ENCODE measurements around the gene FLOT2.
"Not testable (repeated sequence)": the region's sequence is repeated elsewhere in the genome, so short reads cannot be mapped to it uniquely, and the experiment has no call there.

The FLOT2 gene

DNA sequence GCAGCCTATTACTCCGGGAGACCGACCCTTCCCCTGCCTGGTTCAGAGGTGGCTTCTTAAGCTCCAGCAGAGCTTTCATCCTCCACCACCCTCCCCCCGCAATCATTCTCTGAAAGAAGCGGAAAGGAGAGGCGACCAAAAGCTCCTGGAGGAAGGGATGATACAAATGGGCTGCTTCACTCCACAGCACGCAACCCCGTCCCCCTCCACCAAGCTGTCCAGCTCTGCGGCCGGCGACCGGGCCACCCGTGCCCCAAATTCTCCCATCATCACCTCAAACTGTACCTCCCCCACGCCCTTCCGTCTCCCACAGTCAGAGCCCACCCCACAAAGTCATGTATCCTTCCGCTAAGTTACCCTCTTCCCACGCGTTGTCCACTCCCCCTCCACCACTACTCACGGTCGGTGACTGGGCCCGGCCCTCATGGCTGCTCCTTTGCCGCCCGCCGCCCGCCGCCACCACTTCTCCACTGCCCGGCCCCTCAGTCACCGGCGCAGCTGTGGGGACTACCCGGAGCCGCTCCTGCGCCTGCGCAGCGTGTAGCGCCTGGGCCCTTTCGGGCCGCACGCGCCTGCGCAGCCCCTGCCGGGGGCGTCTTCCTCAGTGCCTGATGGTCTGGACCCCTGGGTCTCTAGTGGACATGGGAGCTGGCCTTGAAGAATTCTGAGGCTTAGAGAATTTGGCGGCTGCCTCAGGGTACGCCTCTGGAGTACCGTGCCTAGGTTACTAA is 55.1 kb downstream of the FLOT2 start, which contains the start of gene FAM222B:
Gene FAM222B (minus strand): TSS at position 509 of the 731 bp plus-strand sequence. CDS start 76,123 bp downstream, outside the sequence.
- peak; percentile 91 for DNase-seq

DNA sequence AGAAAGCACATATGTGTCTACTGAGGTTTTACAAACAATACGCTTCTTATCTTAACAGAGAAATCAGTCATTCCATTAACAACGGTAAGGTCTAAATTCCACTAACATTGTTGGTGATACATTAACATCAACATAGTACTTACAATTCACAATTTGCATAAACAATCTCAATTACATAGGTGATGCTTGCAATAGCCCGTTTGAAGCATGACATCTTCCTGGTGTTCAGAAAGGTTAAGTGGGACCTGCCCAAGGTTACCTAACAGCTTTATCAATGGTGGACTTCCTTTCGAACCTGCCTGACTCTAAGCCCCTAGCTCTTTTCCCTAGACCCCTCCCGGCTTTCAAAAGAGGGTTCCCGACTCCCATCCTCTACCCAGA is 55.6 kb downstream of the FLOT2 start:
- no peak for DNase-seq

DNA sequence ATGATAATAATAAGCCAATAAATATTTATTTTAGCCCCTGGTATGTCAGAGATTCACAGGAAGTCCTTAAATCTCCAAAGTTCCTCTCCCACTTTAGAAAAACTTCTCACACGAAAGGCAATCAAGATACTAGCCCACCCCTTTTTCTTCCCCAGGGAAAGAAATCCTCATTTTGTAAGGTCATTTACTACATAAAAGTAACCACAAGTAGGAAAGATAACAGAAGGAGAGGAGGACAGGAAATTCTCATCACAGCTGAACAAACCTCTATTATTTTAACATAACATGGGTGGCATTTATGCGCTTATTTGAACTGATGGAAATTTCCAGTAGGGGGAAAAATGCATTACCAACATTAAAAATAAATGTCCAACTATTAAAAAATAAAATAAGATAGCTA is 58.3 kb downstream of the FLOT2 start:
- no peak for DNase-seq

DNA sequence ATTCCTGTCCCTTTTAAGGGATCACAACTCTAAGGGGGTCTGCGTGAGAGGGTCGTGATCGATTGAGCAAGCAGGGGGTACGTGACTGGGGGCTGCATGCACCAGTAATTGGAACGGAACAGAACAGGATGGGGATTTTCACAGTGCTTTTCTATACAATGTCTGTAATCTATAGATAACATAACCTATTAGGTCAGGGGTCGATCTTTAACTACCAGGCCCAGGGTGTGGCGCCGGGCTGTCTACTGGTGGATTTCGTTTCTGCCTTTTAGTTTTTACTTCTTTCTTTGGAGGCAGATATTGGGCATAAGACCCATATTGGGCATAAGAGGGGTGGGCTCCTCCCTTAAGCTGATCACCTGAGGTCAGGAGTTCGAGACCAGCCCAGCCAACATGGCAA is 61.0 kb downstream of the FLOT2 start:
- not testable (repeated sequence) for DNase-seq

DNA sequence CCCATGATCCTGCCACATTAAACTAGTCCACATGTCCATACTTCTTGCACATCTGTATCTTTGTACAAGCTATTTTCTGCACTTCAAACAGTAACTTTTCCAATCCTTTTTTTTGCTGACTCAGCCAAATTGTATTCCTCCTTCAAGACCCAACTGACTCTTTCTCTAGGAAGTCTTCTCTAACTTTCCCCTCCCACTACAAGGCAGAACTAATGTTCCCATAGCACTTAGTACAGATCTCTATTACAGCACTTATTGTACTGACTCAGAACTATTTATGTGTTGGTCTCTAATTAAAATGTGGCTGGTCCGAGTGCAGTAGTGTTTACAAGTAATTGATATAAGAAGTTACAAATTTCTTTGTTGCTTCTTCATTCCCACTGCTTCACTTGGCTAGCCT is 63.1 kb downstream of the FLOT2 start:
- DNase-seq, result no peak

All from RPMI8226 (cell line).